Loucy (cell line): ENCODE results near the gene LRBA.
"Not testable (repeated sequence)": the region's sequence is repeated elsewhere in the genome, so short reads cannot be mapped to it uniquely, and the experiment has no call there.

Source experiments
- H2AFZ ChIP-seq: fragments of 200-600 bp; sonication (generic); 2 replicates; pipeline ENCODE4 v1.6.0; 2016; ENCODE audit warnings: antibody characterized with exemption, mild to moderate bottlenecking, low read length, moderate library complexity
- H3F3A ChIP-seq: fragments of 200-600 bp; 2 replicates; pipeline ENCODE4 v1.6.0; 2016; ENCODE audit warnings: antibody characterized with exemption, low read depth, mild to moderate bottlenecking
- H3K27me3 ChIP-seq: fragments of 200-600 bp; sonication (generic); 2 replicates; pipeline ENCODE4 v1.6.1; 2014; ENCODE audit warnings: low read length, mild to moderate bottlenecking; ENCODE audit not compliant: insufficient read depth, poor library complexity, severe bottlenecking
- H3K36me3 ChIP-seq: fragments of 200-600 bp; sonication (generic); 2 replicates; pipeline ENCODE4 v1.6.1; 2016; ENCODE audit warnings: low read length; ENCODE audit not compliant: insufficient read depth
- H3K4me1 ChIP-seq: fragments of 200-600 bp; sonication (generic); 2 replicates; pipeline ENCODE4 v1.5.1; 2014; ENCODE audit warnings: low read length, mild to moderate bottlenecking; ENCODE audit not compliant: insufficient read depth, poor library complexity, severe bottlenecking
- H3K4me2 ChIP-seq: fragments of 200-600 bp; sonication (generic); 2 replicates; pipeline ENCODE4 v1.6.0; 2014; ENCODE audit warnings: antibody characterized with exemption, low read length, low read depth, mild to moderate bottlenecking; ENCODE audit not compliant: poor library complexity, severe bottlenecking
- H3K4me3 ChIP-seq: fragments of 200-600 bp; sonication (generic); 2 replicates; pipeline ENCODE4 v1.5.1; 2014; ENCODE audit warnings: low read length, mild to moderate bottlenecking, mixed read lengths; ENCODE audit not compliant: poor library complexity, severe bottlenecking
- H3K79me2 ChIP-seq: fragments of 200-600 bp; sonication (generic); 2 replicates; pipeline ENCODE4 v1.6.1; 2014; ENCODE audit warnings: low read length; ENCODE audit not compliant: insufficient read depth
- H3K9ac ChIP-seq: fragments of 200-600 bp; sonication (generic); 2 replicates; pipeline ENCODE4 v1.6.0; 2014; ENCODE audit warnings: mild to moderate bottlenecking, low read depth, low read length, moderate library complexity; ENCODE audit not compliant: poor library complexity, severe bottlenecking
- H3K9me2 ChIP-seq: fragments of 200-600 bp; sonication (generic); replicated peaks from 2 replicates; pipeline ENCODE4 v1.6.1; 2016; ENCODE audit warnings: low read depth, low read length, mixed read lengths
- H3K9me3 ChIP-seq: fragments of 200-600 bp; sonication (generic); 2 replicates; pipeline ENCODE4 v1.6.1; 2014; ENCODE audit warnings: mild to moderate bottlenecking, antibody characterized with exemption, low read length, low read depth; ENCODE audit not compliant: insufficient read depth
- H4K20me1 ChIP-seq: fragments of 200-600 bp; sonication (generic); 2 replicates; pipeline ENCODE4 v1.6.0; 2014; ENCODE audit warnings: antibody characterized with exemption, low read length, mild to moderate bottlenecking; ENCODE audit not compliant: insufficient read depth, poor library complexity, severe bottlenecking
- CTCF ChIP-seq: fragments of 200-600 bp; sonication (generic); conservative IDR thresholded peaks from 2 replicates; pipeline ENCODE4 v1.5.1; 2014; ENCODE audit warnings: mild to moderate bottlenecking, antibody characterized with exemption, low read length
- EZH2phosphoT487 ChIP-seq: fragments of 200-600 bp; IDR thresholded peaks from 2 replicates; pipeline ENCODE4 v1.6.1; 2018; ENCODE audit warnings: antibody characterized with exemption, mild to moderate bottlenecking, moderate library complexity, borderline replicate concordance

LRBA gene

DNA sequence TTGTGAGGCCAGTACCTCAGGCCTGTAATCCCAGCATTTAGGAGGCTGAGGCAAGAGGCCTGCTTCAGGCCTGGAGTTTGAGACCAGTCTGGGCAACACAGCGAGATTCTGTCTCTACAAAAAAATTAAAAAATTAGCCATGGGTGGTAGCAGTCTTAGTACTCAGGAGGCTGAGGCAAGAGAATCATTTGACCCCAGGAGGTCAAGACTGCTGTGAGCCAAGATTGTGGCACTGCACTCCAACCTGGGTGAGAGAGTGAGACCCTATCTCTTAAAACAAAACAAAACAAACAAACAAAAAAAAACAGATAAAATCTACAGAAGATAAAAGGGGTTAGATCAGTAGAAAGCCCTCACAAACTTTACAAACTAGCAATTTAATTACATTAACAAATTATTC, 352.4 kb downstream of the LRBA start:
- Histone ChIP-seq H3F3A (no peaks in the 10 kb centered on the region), H3K4me2 (no peak overlapping the region), H3K36me3 (no peaks in the 10 kb centered on the region), H3K9me2 (no peaks in the 10 kb centered on the region), H3K9ac (no peak overlapping the region), H3K9me3 (no peaks in the 10 kb centered on the region), H4K20me1 (no peaks in the 10 kb centered on the region), H3K4me3 (no peak overlapping the region), H3K4me1 (no peaks in the 10 kb centered on the region), H3K27me3 (no peaks in the 10 kb centered on the region), H2AFZ (no peak overlapping the region), H3K79me2 (no peaks in the 10 kb centered on the region)
- TF ChIP-seq EZH2phosphoT487 (no peak), CTCF (no peak)

- not testable (repeated sequence) for H3K79me2 ChIP-seq, H3K4me1 ChIP-seq, H3K27me3 ChIP-seq, H3K36me3 ChIP-seq, H3K4me2 ChIP-seq, H3K9me3 ChIP-seq, H3K9ac ChIP-seq, H3K4me3 ChIP-seq, H4K20me1 ChIP-seq, H2AFZ ChIP-seq, H3F3A ChIP-seq, H3K9me2 ChIP-seq
Measured at GRCh38 chr4:150661551-150661950, 353.5 kb downstream of the LRBA start.

GRCh38 chr4:150658258-150658657, 356.8 kb downstream of the LRBA start:
- H3K4me1 ChIP-seq, H3K9me3 ChIP-seq, H2AFZ ChIP-seq, H3K9ac ChIP-seq, H3K79me2 ChIP-seq, H3K4me2 ChIP-seq, H3K36me3 ChIP-seq, H3K4me3 ChIP-seq, H3K9me2 ChIP-seq, H3F3A ChIP-seq, H3K27me3 ChIP-seq, H4K20me1 ChIP-seq: not testable (repeated sequence)

GRCh38 chr4:150656891-150657290, 358.2 kb downstream of the LRBA start:
- no peak; the same call in 1 of the 2 replicates for TF ChIP-seq CTCF
- TF ChIP-seq EZH2phosphoT487, result no peak

More at GRCh38 chr4:150656891-150657290, 358.2 kb downstream of the LRBA start:
- H3K4me1 ChIP-seq, result no peaks in the 10 kb centered on the region
- no peak overlapping the region for H2AFZ ChIP-seq
- no peaks in the 10 kb centered on the region for H3F3A ChIP-seq
- no peak overlapping the region for H3K4me2 ChIP-seq
- no peak overlapping the region for H3K4me3 ChIP-seq
- H3K9me3 ChIP-seq, result no peaks in the 10 kb centered on the region
- no peaks in the 10 kb centered on the region for H3K9me2 ChIP-seq
- no peaks in the 10 kb centered on the region for H3K36me3 ChIP-seq
- no peaks in the 10 kb centered on the region for H3K79me2 ChIP-seq
- H3K27me3 ChIP-seq, result no peaks in the 10 kb centered on the region
- no peak overlapping the region for H3K9ac ChIP-seq
- no peaks in the 10 kb centered on the region for H4K20me1 ChIP-seq
